Stimulated activated CD8-positive, alpha-beta memory T cell treated with anti-CD3 and anti-CD28 coated beads, Interleukin-7, amount 100 ng/mL, for 24 hours (primary cell): ENCODE measurements around the gene MS4A5.

Source experiments
- DNase-seq: peaks from one replicate; pipeline ENCODE4 v3.0.0-alpha.2; 2020; ENCODE audit warnings: low read depth

The MS4A5 gene

GRCh38 chr11:60482361-60482760 lies 53.0 kb downstream of the MS4A5 start:
- DNase-seq = no peak

GRCh38 chr11:60485987-60486386 lies 56.6 kb downstream of the MS4A5 start:
- DNase-seq = no peak

GRCh38 chr11:60492488-60493009 lies 63.2 kb downstream of the MS4A5 start, which contains the start of gene MS4A12:
MS4A12 (plus strand) TSS chr11:60492778; CDS start chr11:60497319, 4,541 bp downstream.
- DNase-seq = no peak

- no peak for DNase-seq
Observed at GRCh38 chr11:60493454-60493853, 64.1 kb downstream of the MS4A5 start.
